ENCODE measurements around the gene BANF1. TPM values are rescaled to one million over a fixed set of nuclear protein-coding genes. Genes with fewer than 3 reads are reported as not detected.

BANF1 gene
- total and polyA plus RNA-seq, 2 experiments from 2014 or later = 31.6 to 330 TPM

GRCh38 chr11:66051371-66051765 is 49.1 kb downstream of the BANF1 start:
- Histone ChIP-seq H3K79me2 (ENCODE audit: insufficient read depth) (peaks cover 42% of the 10 kb centered on the region), H3K27ac (peak overlapping the region; percentile 80), H4K20me1 (ENCODE audit: insufficient read depth) (no peaks in the 10 kb centered on the region), H3K4me2 (ENCODE audit: unreplicated experiment) (peak overlapping the region; percentile 64), H3K36me3 (ENCODE audit: low read depth) (peaks cover 16% of the 10 kb centered on the region), H3K9me3 (ENCODE audit: low read depth) (no peaks in the 10 kb centered on the region), H3K9ac (peak overlapping the region; percentile 97), H3K4me1 (ENCODE audit: insufficient read depth) (peaks cover 22% of the 10 kb centered on the region), H3K27me3 (replicated peaks; ENCODE audit: insufficient read depth) (no peaks in the 10 kb centered on the region), H2AFZ (peak overlapping the region; percentile 79), H3F3A (ENCODE audit: insufficient read depth) (peaks cover 15% of the 10 kb centered on the region; the same call in 1 of the 2 replicates), H3K4me3 (peak overlapping the region; percentile 97), H3K9me2 (ENCODE audit: insufficient read depth) (no peaks in the 10 kb centered on the region)
- TF ChIP-seq EZH2phosphoT487 (IDR thresholded peaks at IDR 0.05; ENCODE audit: insufficient read depth, low read depth) (no peak), EZH2 (IDR thresholded peaks at IDR 0.05; ENCODE audit: insufficient read depth, poor library complexity, severe bottlenecking) (no peak)
- in situ Hi-C loops (cut with MboI) = no loop called here
- DNase-seq = no peak
- WGBS, 2 experiments (ENCODE audit: low coverage in 1 of 2, low lambda C conversion rate in 2 of 2, missing lambda C conversion rate in 2 of 2) = 17 to 22% methylated on average over 12 of the region's 12 CpGs

DNA sequence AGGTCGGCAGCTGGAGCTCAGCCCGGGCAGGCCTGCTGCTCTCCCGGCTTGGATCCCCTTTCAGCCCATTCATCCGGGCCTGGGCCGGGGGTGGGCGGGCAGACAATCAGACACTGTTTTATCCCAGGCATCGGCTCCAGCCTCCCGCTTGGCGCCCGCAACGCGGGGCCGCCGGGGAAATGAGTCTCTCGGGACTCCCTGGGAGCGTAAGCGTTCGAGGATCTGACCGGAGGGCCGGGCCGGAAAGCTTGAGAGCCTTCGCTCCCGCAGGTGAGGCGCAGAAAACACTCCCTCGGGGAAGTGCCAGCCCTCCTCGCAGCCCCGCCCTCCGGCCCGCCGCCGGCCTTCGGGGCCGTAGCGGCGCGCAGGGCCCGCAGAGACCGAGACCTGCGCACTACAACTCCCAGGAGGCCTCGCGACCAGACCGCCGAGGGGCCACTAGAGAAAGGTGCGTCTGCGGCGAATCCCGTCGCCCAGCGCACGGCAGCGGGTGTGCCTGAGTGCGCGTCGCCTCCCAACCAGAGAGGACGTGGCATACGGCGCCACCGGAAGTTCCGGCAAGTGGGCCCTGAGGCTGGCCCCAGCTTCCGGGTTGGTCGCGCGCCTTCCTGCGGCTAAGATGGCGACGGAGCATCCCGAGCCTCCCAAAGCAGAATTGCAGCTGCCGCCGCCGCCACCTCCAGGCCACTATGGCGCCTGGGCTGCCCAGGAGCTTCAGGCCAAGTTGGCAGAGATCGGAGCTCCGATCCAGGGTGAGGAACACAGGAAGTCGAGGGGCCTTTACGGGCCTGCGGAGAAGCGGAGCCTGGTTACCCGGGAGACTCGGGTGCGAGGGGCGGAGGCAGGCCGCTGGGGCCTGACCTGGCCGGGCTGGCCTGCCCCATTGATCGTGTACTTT is 49.7 kb downstream of the BANF1 start, which contains the start of gene SF3B2:
Gene SF3B2 (plus strand): TSS at position 599 of the 898 bp plus-strand sequence. CDS start 21 bp downstream, at position 620.
- Histone ChIP-seq H3K4me3 (peak within 1 kb of the TSS; percentile 97), H3K27ac (peak within 1 kb of the TSS; percentile 80), H3K36me3 (ENCODE audit: low read depth) (peaks cover 22% of the 10 kb centered on the region), H3F3A (ENCODE audit: insufficient read depth) (peaks cover 15% of the 10 kb centered on the region; the same call in 1 of the 2 replicates), H3K9me2 (ENCODE audit: insufficient read depth) (no peaks in the 10 kb centered on the region), H3K4me2 (ENCODE audit: unreplicated experiment) (peak within 1 kb of the TSS; percentile 94), H3K27me3 (replicated peaks; ENCODE audit: insufficient read depth) (no peaks in the 10 kb centered on the region), H2AFZ (peak within 1 kb of the TSS; percentile 79), H3K4me1 (ENCODE audit: insufficient read depth) (peaks cover 22% of the 10 kb centered on the region), H3K9ac (peak within 1 kb of the TSS; percentile 97), H3K79me2 (ENCODE audit: insufficient read depth) (peaks cover 48% of the 10 kb centered on the region), H3K9me3 (ENCODE audit: low read depth) (no peaks in the 10 kb centered on the region), H4K20me1 (ENCODE audit: insufficient read depth) (no peaks in the 10 kb centered on the region)
- in situ Hi-C loops (cut with MboI) = no loop called here
- 1% methylated on average over 64 to 83 of the region's 84 CpGs for WGBS, 2 experiments (ENCODE audit: low coverage in 1 of 2, low lambda C conversion rate in 2 of 2, missing lambda C conversion rate in 2 of 2)
- peak; percentile 98 for DNase-seq
- no peak for TF ChIP-seq EZH2phosphoT487 (IDR thresholded peaks at IDR 0.05; ENCODE audit: insufficient read depth, low read depth)
- TF ChIP-seq EZH2 (IDR thresholded peaks at IDR 0.05; ENCODE audit: insufficient read depth, poor library complexity, severe bottlenecking) = no peak

DNA sequence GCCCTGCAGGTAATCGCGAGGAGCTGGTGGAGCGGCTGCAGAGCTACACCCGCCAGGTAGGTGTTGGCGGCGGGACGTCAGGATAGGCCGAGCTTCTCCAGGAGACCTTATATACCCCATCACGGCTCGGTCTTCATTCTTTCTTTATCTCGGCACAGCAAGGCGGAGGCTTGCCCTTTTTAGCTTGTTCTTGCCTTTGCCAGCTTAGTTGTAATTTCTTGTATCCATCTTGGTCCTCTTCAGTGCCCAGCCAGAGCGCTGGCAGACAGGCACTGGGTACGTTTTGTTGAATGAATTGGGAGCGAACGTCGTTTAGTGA is 50.3 kb downstream of the BANF1 start:
- TF ChIP-seq EZH2phosphoT487 (IDR thresholded peaks at IDR 0.05; ENCODE audit: insufficient read depth, low read depth) (no peak), EZH2 (IDR thresholded peaks at IDR 0.05; ENCODE audit: insufficient read depth, poor library complexity, severe bottlenecking) (no peak)
- peaks cover 27% of the 10 kb centered on the region for H3K36me3 ChIP-seq (ENCODE audit: low read depth)
- H3F3A ChIP-seq (ENCODE audit: insufficient read depth) = peaks cover 15% of the 10 kb centered on the region; the same call in 1 of the 2 replicates
- no peaks in the 10 kb centered on the region for H3K27me3 ChIP-seq (replicated peaks; ENCODE audit: insufficient read depth)
- in situ Hi-C loops (cut with MboI) = no loop called here
- H3K9me3 ChIP-seq (ENCODE audit: low read depth) = no peaks in the 10 kb centered on the region
- H3K9me2 ChIP-seq (ENCODE audit: insufficient read depth) = no peaks in the 10 kb centered on the region
- DNase-seq = no peak
- peak overlapping the region; percentile 97 for H3K4me3 ChIP-seq
- H3K27ac ChIP-seq = peak overlapping the region; percentile 80
- H3K4me1 ChIP-seq (ENCODE audit: insufficient read depth) = peaks cover 22% of the 10 kb centered on the region
- peak overlapping the region; percentile 94 for H3K4me2 ChIP-seq (ENCODE audit: unreplicated experiment)
- WGBS, 2 experiments (ENCODE audit: low coverage in 1 of 2, low lambda C conversion rate in 2 of 2, missing lambda C conversion rate in 2 of 2) = 0 to 1% methylated on average over 15 to 17 of the region's 17 CpGs
- H3K79me2 ChIP-seq (ENCODE audit: insufficient read depth) = peaks cover 55% of the 10 kb centered on the region
- no peaks in the 10 kb centered on the region for H4K20me1 ChIP-seq (ENCODE audit: insufficient read depth)
- peak overlapping the region; percentile 97 for H3K9ac ChIP-seq
- peak overlapping the region; percentile 67 for H2AFZ ChIP-seq

Other genes with a start within 250 kb of the BANF1 start
- gene AP5B1, start 221.5 kb upstream of the BANF1 start, total RNA-seq (2014; rRNA removed; shearing (Covaris generic)) = 14.8 and 16.4 TPM in 2 replicates
- 4.4 and 4.9 TPM in 2 replicates for gene AP5B1, start 221.5 kb upstream of the BANF1 start, polyA plus RNA-seq (2016; fragmentation: Nextera tagmentation; extraction: Ambion mirVana)
- not detected in 2 replicates for gene OVOL1, start 215.4 kb upstream of the BANF1 start, total RNA-seq (2014; rRNA removed; shearing (Covaris generic))
- gene OVOL1, start 215.4 kb upstream of the BANF1 start, polyA plus RNA-seq (2016; fragmentation: Nextera tagmentation; extraction: Ambion mirVana) = not detected in 2 replicates
- gene SNX32, start 168.5 kb upstream of the BANF1 start, total RNA-seq (2014; rRNA removed; shearing (Covaris generic)) = not detected in 2 replicates
- gene SNX32, start 168.5 kb upstream of the BANF1 start, polyA plus RNA-seq (2016; fragmentation: Nextera tagmentation; extraction: Ambion mirVana) = 0.51 and 0.98 TPM in 2 replicates
- gene CFL1, start 144.3 kb upstream of the BANF1 start, total RNA-seq (2014; rRNA removed; shearing (Covaris generic)) = 1,045 and 1,312 TPM in 2 replicates
- 2,650 and 2,758 TPM in 2 replicates for gene CFL1, start 144.3 kb upstream of the BANF1 start, polyA plus RNA-seq (2016; fragmentation: Nextera tagmentation; extraction: Ambion mirVana)
- 49.6 and 56.0 TPM in 2 replicates for gene MUS81, start 142.1 kb upstream of the BANF1 start, total RNA-seq (2014; rRNA removed; shearing (Covaris generic))
- 39.4 and 42.0 TPM in 2 replicates for gene MUS81, start 142.1 kb upstream of the BANF1 start, polyA plus RNA-seq (2016; fragmentation: Nextera tagmentation; extraction: Ambion mirVana)
- gene EFEMP2, start 129.7 kb upstream of the BANF1 start, total RNA-seq (2014; rRNA removed; shearing (Covaris generic)) = 308 and 328 TPM in 2 replicates
- gene EFEMP2, start 129.7 kb upstream of the BANF1 start, polyA plus RNA-seq (2016; fragmentation: Nextera tagmentation; extraction: Ambion mirVana) = 520 and 545 TPM in 2 replicates
- 1.1 TPM in 1 of 2 replicates, not detected in the other for gene CTSW, start 122.7 kb upstream of the BANF1 start, total RNA-seq (2014; rRNA removed; shearing (Covaris generic))
- 0.23 and 0.51 TPM in 2 replicates for gene CTSW, start 122.7 kb upstream of the BANF1 start, polyA plus RNA-seq (2016; fragmentation: Nextera tagmentation; extraction: Ambion mirVana)
- 201 and 220 TPM in 2 replicates for gene FIBP, start 114.0 kb upstream of the BANF1 start, total RNA-seq (2014; rRNA removed; shearing (Covaris generic))
- gene FIBP, start 114.0 kb upstream of the BANF1 start, polyA plus RNA-seq (2016; fragmentation: Nextera tagmentation; extraction: Ambion mirVana) = 200 and 203 TPM in 2 replicates
- gene CCDC85B, start 111.8 kb upstream of the BANF1 start, total RNA-seq (2014; rRNA removed; shearing (Covaris generic)) = 95.1 and 143 TPM in 2 replicates
- 116 and 118 TPM in 2 replicates for gene CCDC85B, start 111.8 kb upstream of the BANF1 start, polyA plus RNA-seq (2016; fragmentation: Nextera tagmentation; extraction: Ambion mirVana)
- gene FOSL1, start 102.1 kb upstream of the BANF1 start, total RNA-seq (2014; rRNA removed; shearing (Covaris generic)) = 80.6 and 88.9 TPM in 2 replicates
- 104 and 105 TPM in 2 replicates for gene FOSL1, start 102.1 kb upstream of the BANF1 start, polyA plus RNA-seq (2016; fragmentation: Nextera tagmentation; extraction: Ambion mirVana)
- gene C11orf68, start 83.4 kb upstream of the BANF1 start, total RNA-seq (2014; rRNA removed; shearing (Covaris generic)) = 46.2 and 50.5 TPM in 2 replicates
- 91.5 and 94.4 TPM in 2 replicates for gene C11orf68, start 83.4 kb upstream of the BANF1 start, polyA plus RNA-seq (2016; fragmentation: Nextera tagmentation; extraction: Ambion mirVana)
- gene DRAP1, start 83.1 kb upstream of the BANF1 start, total RNA-seq (2014; rRNA removed; shearing (Covaris generic)) = 223 and 307 TPM in 2 replicates
- gene DRAP1, start 83.1 kb upstream of the BANF1 start, polyA plus RNA-seq (2016; fragmentation: Nextera tagmentation; extraction: Ambion mirVana) = 517 and 533 TPM in 2 replicates
- gene TSGA10IP, start 57.0 kb upstream of the BANF1 start, total RNA-seq (2014; rRNA removed; shearing (Covaris generic)) = 0.13 TPM in 1 of 2 replicates, not detected in the other
- gene TSGA10IP, start 57.0 kb upstream of the BANF1 start, polyA plus RNA-seq (2016; fragmentation: Nextera tagmentation; extraction: Ambion mirVana) = not detected in 2 replicates
- 27.7 and 38.3 TPM in 2 replicates for gene SART1, start 40.8 kb upstream of the BANF1 start, total RNA-seq (2014; rRNA removed; shearing (Covaris generic))
- 43.4 and 48.6 TPM in 2 replicates for gene SART1, start 40.8 kb upstream of the BANF1 start, polyA plus RNA-seq (2016; fragmentation: Nextera tagmentation; extraction: Ambion mirVana)
- gene EIF1AD, start 346 bp upstream of the BANF1 start, total RNA-seq (2014; rRNA removed; shearing (Covaris generic)) = 21.2 and 22.8 TPM in 2 replicates
- 21.6 and 25.3 TPM in 2 replicates for gene EIF1AD, start 346 bp upstream of the BANF1 start, polyA plus RNA-seq (2016; fragmentation: Nextera tagmentation; extraction: Ambion mirVana)
- gene CST6, start 9.5 kb downstream of the BANF1 start, total RNA-seq (2014; rRNA removed; shearing (Covaris generic)) = 15.3 and 21.9 TPM in 2 replicates
- 35.1 and 35.3 TPM in 2 replicates for gene CST6, start 9.5 kb downstream of the BANF1 start, polyA plus RNA-seq (2016; fragmentation: Nextera tagmentation; extraction: Ambion mirVana)
- gene CATSPER1, start 24.0 kb downstream of the BANF1 start, total RNA-seq (2014; rRNA removed; shearing (Covaris generic)) = not detected in 2 replicates
- 1.1 and 1.7 TPM in 2 replicates for gene CATSPER1, start 24.0 kb downstream of the BANF1 start, polyA plus RNA-seq (2016; fragmentation: Nextera tagmentation; extraction: Ambion mirVana)
- not detected in 2 replicates for gene GAL3ST3, start 46.7 kb downstream of the BANF1 start, total RNA-seq (2014; rRNA removed; shearing (Covaris generic))
- gene GAL3ST3, start 46.7 kb downstream of the BANF1 start, polyA plus RNA-seq (2016; fragmentation: Nextera tagmentation; extraction: Ambion mirVana) = not detected in 2 replicates
- 95.7 and 117 TPM in 2 replicates for gene SF3B2, start 49.9 kb downstream of the BANF1 start, total RNA-seq (2014; rRNA removed; shearing (Covaris generic))
- gene SF3B2, start 49.9 kb downstream of the BANF1 start, polyA plus RNA-seq (2016; fragmentation: Nextera tagmentation; extraction: Ambion mirVana) = 146 and 152 TPM in 2 replicates
- 44.6 and 48.9 TPM in 2 replicates for gene PACS1, start 67.8 kb downstream of the BANF1 start, total RNA-seq (2014; rRNA removed; shearing (Covaris generic))
- 33.2 and 36.0 TPM in 2 replicates for gene PACS1, start 67.8 kb downstream of the BANF1 start, polyA plus RNA-seq (2016; fragmentation: Nextera tagmentation; extraction: Ambion mirVana)

Measured in GM23248 (cell line).